ENCODE measurements around the gene PRAME. TPM values are rescaled to one million over a fixed set of nuclear protein-coding genes. Genes with fewer than 3 reads are reported as not detected.

The PRAME gene
- total RNA-seq, 2 donors from 2014 or later = not detected

- intact Hi-C loops (cut with DNase I) = no loop called here
- DNase-seq (ENCODE audit: low spot score) = no peak
These were observed 52.3 kb downstream of the PRAME start for GRCh38 chr22:22506736-22507135.

GRCh38 chr22:22498267-22498666, 60.8 kb downstream of the PRAME start:
- intact Hi-C loops (cut with DNase I) = no loop called here

More at GRCh38 chr22:22498267-22498666, 60.8 kb downstream of the PRAME start:
- DNase-seq (ENCODE audit: low spot score) = no peak

Other genes starting within 250 kb of the PRAME start
- under 1 TPM; 0.46 to 0.81 TPM for gene ZNF280B, start 50.5 kb downstream of the PRAME start, total RNA-seq
- not detected for gene ZNF280A, start 39.0 kb downstream of the PRAME start, total RNA-seq
- gene GGTLC2, start 85.3 kb upstream of the PRAME start, total RNA-seq = not detected

All from posterior vena cava (tissue), 2 donors.